ENCODE measurements around the gene TMEM131L.

GRCh38 chr4:153579872-153580271 lies 113.7 kb downstream of the TMEM131L start:
- TF ChIP-seq POLR2A (IDR thresholded peaks at IDR 0.05; ENCODE audit: low read depth, low read length) = no peak
- no peak for TF ChIP-seq POLR2AphosphoS5 (IDR thresholded peaks at IDR 0.05; ENCODE audit: low read depth, low read length)
- no peak for TF ChIP-seq TAF1 (IDR thresholded peaks at IDR 0.05; ENCODE audit: borderline replicate concordance, low read depth, low read length)

All from GM12892 (cell line).